ENCODE measurements around the gene KCND2.

KCND2 gene

GRCh38 chr7:120311028-120311788 lies 38.2 kb downstream of the KCND2 start:
- no peak for DNase-seq

GRCh38 chr7:120320218-120320961 lies 47.4 kb downstream of the KCND2 start:
- DNase-seq = no peak

- no peak for DNase-seq
These were observed 54.1 kb downstream of the KCND2 start for GRCh38 chr7:120327054-120327453.

- DNase-seq = no peak
These were observed 59.5 kb downstream of the KCND2 start for GRCh38 chr7:120332433-120332832.

- no peak for DNase-seq
These were observed 61.5 kb downstream of the KCND2 start for GRCh38 chr7:120334475-120334874.

GRCh38 chr7:120337308-120337907 lies 64.4 kb downstream of the KCND2 start:
- no peak for DNase-seq

GRCh38 chr7:120344276-120344675 lies 71.3 kb downstream of the KCND2 start:
- no peak for DNase-seq

GRCh38 chr7:120353171-120353570 lies 80.2 kb downstream of the KCND2 start:
- no peak for DNase-seq

- DNase-seq = no peak
These were observed 87.9 kb downstream of the KCND2 start for GRCh38 chr7:120360918-120361317.

GRCh38 chr7:120363414-120363813 lies 90.4 kb downstream of the KCND2 start:
- no peak for DNase-seq

GRCh38 chr7:120370954-120371353 lies 98.0 kb downstream of the KCND2 start:
- DNase-seq = no peak

- no peak for DNase-seq
These were observed 100.2 kb downstream of the KCND2 start for GRCh38 chr7:120373174-120373573.

GRCh38 chr7:120394595-120394994 lies 121.6 kb downstream of the KCND2 start:
- DNase-seq = no peak

- no peak for DNase-seq
These were observed 122.6 kb downstream of the KCND2 start for GRCh38 chr7:120395526-120396019.

- DNase-seq = no peak
These were observed 125.5 kb downstream of the KCND2 start for GRCh38 chr7:120398284-120399000.

- DNase-seq = no peak
These were observed 128.0 kb downstream of the KCND2 start for GRCh38 chr7:120400806-120401455.

GRCh38 chr7:120402079-120402767 lies 129.2 kb downstream of the KCND2 start:
- no peak for DNase-seq

GRCh38 chr7:120402801-120403200 lies 129.8 kb downstream of the KCND2 start:
- no peak for DNase-seq

- no peak for DNase-seq
These were observed 131.1 kb downstream of the KCND2 start for GRCh38 chr7:120404042-120404441.

GRCh38 chr7:120405652-120406051 lies 132.7 kb downstream of the KCND2 start:
- no peak for DNase-seq

- DNase-seq = no peak
These were observed 134.0 kb downstream of the KCND2 start for GRCh38 chr7:120407010-120407409.
